PC-3 (cell line): ENCODE results near the gene MLC1. TPM values are rescaled to one million over a fixed set of nuclear protein-coding genes. Genes with fewer than 3 reads are reported as not detected.

ENCODE experiments used
- ATAC-seq: fragments of 200-7000 bp; cut with Tn5 transposase; 2 replicates; pipeline ENCODE4 v1.9.1; 2020; ENCODE audit warnings: mild to moderate bottlenecking, moderate library complexity
- BruUV-seq: library from RNA; stranded (reverse); fragments of 400-500 nt; replicated peaks from 2 replicates; lab custom pipeline; 2021; lab: Mats Ljungman, UMichigan
- CTCF ChIA-PET: fragments of 300-600 bp; sonication (Branson Sonifier 250); formaldehyde crosslinking; loops from one replicate; lab custom pipeline; 2022; ENCODE audit warnings: antibody characterized with exemption; lab: Charles Lee
- POLR2A ChIA-PET: fragments of 300-600 bp; sonication (Branson Sonifier 250); formaldehyde crosslinking; loops from one replicate; lab custom pipeline; 2022; ENCODE audit warnings: antibody characterized with exemption; ENCODE audit not compliant: unreplicated experiment; lab: Charles Lee
- DNase-seq: peaks from one replicate; pipeline ENCODE4 v3.0.0-alpha.2; 2015
- H2AFZ ChIP-seq: fragments of 300-600 bp; sonication (generic); 2 replicates; pipeline ENCODE4 v1.6.0; 2016; ENCODE audit warnings: antibody characterized with exemption, low read length
- H3F3A ChIP-seq: fragments of 300-600 bp; sonication (generic); one replicate; pipeline ENCODE4 v1.6.0; 2017; ENCODE audit warnings: antibody characterized with exemption, low read length, control low read depth, mild to moderate bottlenecking; ENCODE audit not compliant: unreplicated experiment
- H3K27ac ChIP-seq: fragments of 300-600 bp; sonication (generic); 2 replicates; pipeline ENCODE4 v1.5.1; 2016; ENCODE audit warnings: mild to moderate bottlenecking, low read length
- H3K27me3 ChIP-seq: fragments of 300-600 bp; sonication (generic); 2 replicates; pipeline ENCODE4 v1.6.1; 2016; ENCODE audit warnings: low read length, mixed read lengths
- H3K36me3 ChIP-seq: fragments of 300-600 bp; sonication (generic); 2 replicates; pipeline ENCODE4 v1.6.1; 2016; ENCODE audit warnings: low read depth, mixed run types, low read length, mixed read lengths
- H3K4me1 ChIP-seq: fragments of 300-600 bp; sonication (generic); 2 replicates; pipeline ENCODE4 v1.5.1; 2016; ENCODE audit warnings: low read length; ENCODE audit not compliant: insufficient read depth
- H3K4me2 ChIP-seq: fragments of 300-600 bp; sonication (generic); 2 replicates; pipeline ENCODE4 v1.6.0; 2016; ENCODE audit warnings: low read length
- H3K4me3 ChIP-seq: fragments of 300-600 bp; sonication (generic); 2 replicates; pipeline ENCODE4 v1.5.1; 2016; ENCODE audit warnings: mild to moderate bottlenecking, low read length, mixed read lengths
- H3K79me2 ChIP-seq: fragments of 300-600 bp; sonication (generic); 2 replicates; pipeline ENCODE4 v1.6.1; 2017; ENCODE audit warnings: low read length, mixed read lengths
- H3K9ac ChIP-seq: fragments of 300-600 bp; sonication (generic); 2 replicates; pipeline ENCODE4 v1.6.0; 2016; ENCODE audit warnings: mild to moderate bottlenecking, low read length
- H3K9me2 ChIP-seq: fragments of 300-600 bp; sonication (generic); replicated peaks from 2 replicates; pipeline ENCODE4 v1.6.1; 2016; ENCODE audit warnings: mixed run types, low read length, mixed read lengths
- H3K9me3 ChIP-seq: fragments of 300-600 bp; sonication (generic); 2 replicates; pipeline ENCODE4 v1.6.1; 2016; ENCODE audit warnings: low read length, mixed read lengths
- H4K20me1 ChIP-seq: fragments of 300-600 bp; sonication (generic); 2 replicates; pipeline ENCODE4 v1.6.1; 2016; ENCODE audit warnings: low read length, mixed read lengths
- EZH2 ChIP-seq: fragments of 300-600 bp; sonication (generic); IDR thresholded peaks from one replicate; pipeline ENCODE4 v1.6.1; 2017; ENCODE audit warnings: antibody characterized with exemption, mild to moderate bottlenecking, low read length; ENCODE audit not compliant: unreplicated experiment
- EZH2phosphoT487 ChIP-seq: fragments of 300-600 bp; sonication (generic); IDR thresholded peaks from 2 replicates; pipeline ENCODE4 v1.6.1; 2018; ENCODE audit warnings: mild to moderate bottlenecking, antibody characterized with exemption, low read length, borderline replicate concordance
- intact Hi-C: fragments of 100-400 bp; cut with micrococcal nuclease; formaldehyde crosslinking; loops from 2 replicates; pipeline ENCODE4 v1.9.0; 2023
- total RNA-seq: library from RNA; depleted of rRNA; stranded (reverse); fragments of >200 nt; gene quantifications from 2 replicates; pipeline ENCODE4 v1.2.3, GENCODE V29; 2014
- TF ChIP-seq, protein P1 (sequence below): fragments of 300-600 bp; sonication (generic); conservative IDR thresholded peaks from 2 replicates; pipeline ENCODE4 v1.5.1; 2017; ENCODE audit warnings: antibody characterized with exemption, low read depth, mild to moderate bottlenecking, low read length

The MLC1 gene
- total RNA-seq, 1 experiment from 2014 or later, result 0.62 TPM

GRCh38 chr22:50129121-50129736 lies 44.0 kb upstream of the MLC1 start:
- intact Hi-C loops, result no loop called here
- ATAC-seq (peak; percentile 20; the same call in 1 of the 2 replicates), DNase-seq (no peak)
- no peak overlapping the region for H3K27ac ChIP-seq
- H3F3A ChIP-seq, result no peaks in the 10 kb centered on the region
- no peak overlapping the region for H2AFZ ChIP-seq
- H3K79me2 ChIP-seq, result no peaks in the 10 kb centered on the region
- H4K20me1 ChIP-seq, result no peaks in the 10 kb centered on the region
- H3K36me3 ChIP-seq, result no peaks in the 10 kb centered on the region
- CTCF ChIA-PET, result no interaction called here
- POLR2A ChIA-PET, result no interaction called here
- H3K9me3 ChIP-seq, result no peaks in the 10 kb centered on the region
- H3K9ac ChIP-seq, result no peak overlapping the region
- TF ChIP-seq, protein P1, sequence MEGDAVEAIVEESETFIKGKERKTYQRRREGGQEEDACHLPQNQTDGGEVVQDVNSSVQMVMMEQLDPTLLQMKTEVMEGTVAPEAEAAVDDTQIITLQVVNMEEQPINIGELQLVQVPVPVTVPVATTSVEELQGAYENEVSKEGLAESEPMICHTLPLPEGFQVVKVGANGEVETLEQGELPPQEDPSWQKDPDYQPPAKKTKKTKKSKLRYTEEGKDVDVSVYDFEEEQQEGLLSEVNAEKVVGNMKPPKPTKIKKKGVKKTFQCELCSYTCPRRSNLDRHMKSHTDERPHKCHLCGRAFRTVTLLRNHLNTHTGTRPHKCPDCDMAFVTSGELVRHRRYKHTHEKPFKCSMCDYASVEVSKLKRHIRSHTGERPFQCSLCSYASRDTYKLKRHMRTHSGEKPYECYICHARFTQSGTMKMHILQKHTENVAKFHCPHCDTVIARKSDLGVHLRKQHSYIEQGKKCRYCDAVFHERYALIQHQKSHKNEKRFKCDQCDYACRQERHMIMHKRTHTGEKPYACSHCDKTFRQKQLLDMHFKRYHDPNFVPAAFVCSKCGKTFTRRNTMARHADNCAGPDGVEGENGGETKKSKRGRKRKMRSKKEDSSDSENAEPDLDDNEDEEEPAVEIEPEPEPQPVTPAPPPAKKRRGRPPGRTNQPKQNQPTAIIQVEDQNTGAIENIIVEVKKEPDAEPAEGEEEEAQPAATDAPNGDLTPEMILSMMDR, result no peak
- no peak for TF ChIP-seq EZH2phosphoT487
- TF ChIP-seq EZH2, result no peak
- H3K4me3 ChIP-seq, result no peak overlapping the region
- no peak overlapping the region for H3K4me2 ChIP-seq
- no TSS peak for BruUV-seq
- no peaks in the 10 kb centered on the region for H3K4me1 ChIP-seq
- no peaks in the 10 kb centered on the region for H3K27me3 ChIP-seq
- H3K9me2 ChIP-seq, result no peaks in the 10 kb centered on the region

DNA sequence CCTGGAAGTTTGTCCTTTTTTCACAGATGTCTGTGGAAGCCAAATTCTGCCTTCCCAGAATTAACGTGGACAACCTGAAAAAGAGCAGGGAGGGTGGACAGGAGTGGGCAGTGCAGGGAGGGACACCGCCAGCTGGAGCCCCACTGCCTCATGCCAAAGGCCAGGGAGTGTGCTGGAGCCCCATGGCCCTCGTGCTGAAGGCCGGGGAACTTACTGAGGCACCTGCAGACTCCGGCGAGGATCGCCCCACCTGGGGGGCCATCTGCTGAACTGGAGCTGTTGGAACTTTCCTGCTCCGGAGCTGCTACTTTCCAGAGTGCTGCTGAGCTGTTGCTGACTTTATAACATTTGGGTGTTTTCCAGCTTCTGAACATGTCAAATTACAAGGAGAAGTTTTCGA lies 39.8 kb upstream of the MLC1 start:
- ChIA-PET POLR2A (no interaction called here), CTCF (no interaction called here)
- H3K9me2 ChIP-seq, result no peaks in the 10 kb centered on the region
- no peak overlapping the region for H3K27ac ChIP-seq
- no peaks in the 10 kb centered on the region for H3K4me1 ChIP-seq
- H3K79me2 ChIP-seq, result no peaks in the 10 kb centered on the region
- no peaks in the 10 kb centered on the region for H3K36me3 ChIP-seq
- DNase-seq (no peak), ATAC-seq (no peak)
- H3K4me3 ChIP-seq, result no peak overlapping the region
- TF ChIP-seq EZH2 (no peak), EZH2phosphoT487 (no peak)
- TF ChIP-seq, protein P1, result no peak
- no peak overlapping the region for H3K9ac ChIP-seq
- no peak overlapping the region for H2AFZ ChIP-seq
- H3K9me3 ChIP-seq, result no peaks in the 10 kb centered on the region
- BruUV-seq, result no TSS peak
- H3F3A ChIP-seq, result no peaks in the 10 kb centered on the region
- no peaks in the 10 kb centered on the region; the same call in 1 of the 2 replicates for H3K27me3 ChIP-seq
- intact Hi-C loops, result no loop called here
- H3K4me2 ChIP-seq, result no peak overlapping the region
- no peaks in the 10 kb centered on the region for H4K20me1 ChIP-seq

DNA sequence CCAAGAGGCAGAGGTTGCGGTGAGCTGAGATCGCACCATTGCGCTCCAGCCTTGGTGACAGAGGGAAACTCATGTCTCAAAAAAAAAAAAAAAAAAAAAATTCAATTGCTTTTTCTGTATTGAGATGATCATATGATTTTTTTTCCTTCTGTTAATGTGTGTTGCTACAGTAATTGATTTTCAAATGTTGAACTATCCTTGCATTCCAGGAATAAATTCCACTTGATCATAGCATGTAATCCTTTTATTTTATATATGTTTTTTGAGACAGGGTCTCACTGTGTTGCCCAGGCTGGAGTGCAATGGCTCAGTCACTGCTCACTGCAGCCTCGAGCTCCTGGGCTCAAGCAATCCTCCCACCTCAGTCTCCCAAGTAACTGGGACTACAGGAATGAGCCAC lies 37.9 kb upstream of the MLC1 start:
- H3K9me2 ChIP-seq, result no peaks in the 10 kb centered on the region
- DNase-seq, result no peak
- no peaks in the 10 kb centered on the region for H3K9me3 ChIP-seq
- H2AFZ ChIP-seq, result no peak overlapping the region
- no peak overlapping the region for H3K27ac ChIP-seq
- no peak overlapping the region for H3K4me3 ChIP-seq
- intact Hi-C loops, result no loop called here
- no peaks in the 10 kb centered on the region for H4K20me1 ChIP-seq
- no TSS peak for BruUV-seq
- H3K27me3 ChIP-seq, result no peaks in the 10 kb centered on the region; the same call in 1 of the 2 replicates
- no peaks in the 10 kb centered on the region for H3F3A ChIP-seq
- no peak overlapping the region for H3K4me2 ChIP-seq
- POLR2A ChIA-PET, result no interaction called here
- H3K9ac ChIP-seq, result no peak overlapping the region
- H3K79me2 ChIP-seq, result no peaks in the 10 kb centered on the region
- TF ChIP-seq, protein P1, result no peak
- TF ChIP-seq EZH2phosphoT487 (no peak), EZH2 (no peak)
- H3K36me3 ChIP-seq, result no peaks in the 10 kb centered on the region
- ATAC-seq, result no peak
- CTCF ChIA-PET, result no interaction called here
- H3K4me1 ChIP-seq, result no peaks in the 10 kb centered on the region
